Transverse colon (tissue), 4 donors: Measurements from ENCODE around the gene STK35. TPM values are rescaled to one million over a fixed set of nuclear protein-coding genes. Genes with fewer than 3 reads are reported as not detected.
"Not testable (repeated sequence)": the region's sequence is repeated elsewhere in the genome, so short reads cannot be mapped to it uniquely, and the experiment has no call there.

Experiments
- DNase-seq: peaks from one replicate; pipeline ENCODE4 v3.0.0-alpha.2; 2019
- H3K27ac ChIP-seq, 4 donors: fragments of 200-600 bp; sonication (generic); 2 replicates each; pipeline ENCODE4 v1.5.1; 2016 to 2018; ENCODE audit warnings: inconsistent platforms in 4 of 4
- H3K27me3 ChIP-seq: fragments of 200-600 bp; sonication (generic); 2 replicates; pipeline ENCODE4 v1.5.1; 2017; ENCODE audit warnings: inconsistent platforms
- H3K36me3 ChIP-seq, 4 donors: fragments of 200-600 bp; sonication (generic); 2 replicates each; pipeline ENCODE4 v1.5.1; 2017 to 2019; ENCODE audit warnings: inconsistent platforms in 4 of 4
- H3K4me1 ChIP-seq, 4 donors: fragments of 200-600 bp; sonication (generic); 2 replicates each; pipeline ENCODE4 v1.5.1; 2017 to 2020; ENCODE audit warnings: inconsistent platforms in 4 of 4
- H3K4me3 ChIP-seq, 4 donors: fragments of 200-600 bp; sonication (generic); 1 replicate in 1 of 4; 2 replicates in 3 of 4; pipeline versions ENCODE4 v1.5.1 to v1.6.1; 2017 to 2019; ENCODE audit warnings: inconsistent platforms in 4 of 4
- H3K9me3 ChIP-seq, 2 donors: fragments of 200-600 bp; sonication (generic); 2 replicates each; pipeline ENCODE4 v1.5.1; 2017 to 2019; ENCODE audit warnings: inconsistent platforms in 2 of 2
- CTCF ChIP-seq, 5 experiments: fragments of 200-600 bp in 3 of 5; fragments of 450-650 bp in 2 of 5; sonication (generic) in 3 of 5; IDR thresholded peaks; 1 replicate in 2 of 5; 2 replicates in 3 of 5; pipeline ENCODE4 v1.5.1; 2016 to 2017; ENCODE audit warnings: antibody characterized with exemption in 5 of 5, inconsistent platforms in 3 of 5, mild to moderate bottlenecking in 2 of 5, moderate library complexity in 1 of 5
- EP300 ChIP-seq: sonication (generic); formaldehyde crosslinking; IDR thresholded peaks from one replicate; pipeline ENCODE4 v1.6.1; 2017; ENCODE audit warnings: antibody characterized with exemption, low read depth
- POLR2A ChIP-seq: fragments of 450-650 bp; IDR thresholded peaks from one replicate; pipeline ENCODE4 v1.6.1; 2016; ENCODE audit warnings: antibody characterized with exemption, mild to moderate bottlenecking, moderate library complexity
- POLR2AphosphoS5 ChIP-seq, 3 donors: sonication (generic); formaldehyde crosslinking; IDR thresholded peaks; one replicate each; pipeline ENCODE4 v1.6.1; 2016; ENCODE audit warnings: antibody characterized with exemption in 3 of 3
- WGBS, 2 donors: methylation state at CpG; one replicate each; pipeline ENCODE4 v1.1.5; 2018; ENCODE audit warnings: low coverage in 1 of 2; 5-methylcytosine and 5-hydroxymethylcytosine counted together
- in situ Hi-C, 4 donors: fragments of 200-750 bp; cut with MboI; loops; one replicate each; pipeline versions ENCODE4 v1.15.0 to v1.15.1; 2017; ENCODE audit warnings: low sequenced_read_pairs in 3 of 4, low pct_ligation_motif_present in 1 of 4, low pct_unique_long_range_greater_than_20kb in 1 of 4
- intact Hi-C: fragments of 100-400 bp; cut with DNase I; formaldehyde crosslinking; loops from one replicate; pipeline ENCODE4 v1.15.1; 2023; ENCODE audit warnings: low total_unique reads
- total RNA-seq, 4 donors: library from RNA; depleted of rRNA; stranded (reverse); fragments of >200 nt; gene quantifications; one replicate each; pipeline ENCODE4 v1.1.0, GENCODE V29; 2016

STK35 gene
- total RNA-seq, 4 donors from 2014 or later = 19.9 to 27.9 (median 23.9) TPM

- intact Hi-C loops = loop anchor here (10.0 kb wide), 1 partner anchor 94 kb away; no protein-coding TSS in a partner anchor
- no peaks in the 10 kb centered on the region for H3K36me3 ChIP-seq
- H3K27ac ChIP-seq = no peak overlapping the region
- TF ChIP-seq CTCF (IDR thresholded peaks at IDR 0.05) = no peak
- TF ChIP-seq POLR2A = no peak
- TF ChIP-seq POLR2AphosphoS5 (IDR thresholded peaks at IDR 0.05) = no peak
- TF ChIP-seq EP300 = no peak
- no peak overlapping the region for H3K4me3 ChIP-seq
- H3K9me3 ChIP-seq = no peaks in the 10 kb centered on the region
- DNase-seq = no peak
- 54 to 70% methylated on average over 6 to 17 of the region's 17 CpGs for WGBS, 2 donors
- no peaks in the 10 kb centered on the region for H3K4me1 ChIP-seq
- H3K27me3 ChIP-seq = peaks cover 3% of the 10 kb centered on the region
- in situ Hi-C loops = loop anchor here in 2 of 4 donors (10.0 kb wide), 2 partner anchors 404 to 414 kb away; no protein-coding TSS in a partner anchor
Observed at GRCh38 chr20:2178318-2179232, 76.9 kb downstream of the STK35 start.

- no peaks in the 10 kb centered on the region for H3K9me3 ChIP-seq
- in situ Hi-C loops (loop anchor here in 2 of 4 donors (10.0 kb wide), 2 partner anchors 404 to 414 kb away; no protein-coding TSS in a partner anchor), intact Hi-C loops (loop anchor here (10.0 kb wide), 1 partner anchor 94 kb away; no protein-coding TSS in a partner anchor)
- no peaks in the 10 kb centered on the region for H3K36me3 ChIP-seq
- DNase-seq = no peak
- no peak overlapping the region for H3K4me3 ChIP-seq
- peaks cover 3% of the 10 kb centered on the region for H3K27me3 ChIP-seq
- 76% methylated on average over 11 of the region's 11 CpGs; no CpG with 5 or more reads in 1 of the 2 donors for WGBS, 2 donors
- no peak overlapping the region for H3K27ac ChIP-seq
- TF ChIP-seq POLR2AphosphoS5 (IDR thresholded peaks at IDR 0.05) = no peak
- no peak for TF ChIP-seq EP300
- no peak for TF ChIP-seq CTCF (IDR thresholded peaks at IDR 0.05)
- no peak for TF ChIP-seq POLR2A
- H3K4me1 ChIP-seq = no peaks in the 10 kb centered on the region
Observed at GRCh38 chr20:2179233-2179580, 77.6 kb downstream of the STK35 start.

GRCh38 chr20:2179949-2180348, 78.3 kb downstream of the STK35 start:
- H3K4me1 ChIP-seq = no peaks in the 10 kb centered on the region
- no peak overlapping the region for H3K4me3 ChIP-seq
- in situ Hi-C loops = loop anchor here in 2 of 4 donors (10.0 kb wide), 2 partner anchors 405 to 415 kb away; no protein-coding TSS in a partner anchor
- DNase-seq = no peak
- H3K9me3 ChIP-seq = no peaks in the 10 kb centered on the region
- peaks cover 3% of the 10 kb centered on the region for H3K27me3 ChIP-seq
- 63 to 71% methylated on average over 2 of the region's 2 CpGs for WGBS, 2 donors
- no peaks in the 10 kb centered on the region for H3K36me3 ChIP-seq
- intact Hi-C loops = loop anchor here (10.0 kb wide), 1 partner anchor 95 kb away; no protein-coding TSS in a partner anchor
- TF ChIP-seq POLR2AphosphoS5 (IDR thresholded peaks at IDR 0.05) (no peak), EP300 (no peak), CTCF (IDR thresholded peaks at IDR 0.05) (no peak), POLR2A (no peak)
- H3K27ac ChIP-seq = no peak overlapping the region

- in situ Hi-C loops (no loop called here), intact Hi-C loops (no loop called here)
- Histone ChIP-seq H3K9me3 (peaks cover 0 to 6% of the 10 kb centered on the region in 2 donors), H3K4me3 (no peak overlapping the region), H3K27me3 (peaks cover 1% of the 10 kb centered on the region), H3K4me1 (no peaks in the 10 kb centered on the region), H3K36me3 (no peaks in the 10 kb centered on the region), H3K27ac (no peak overlapping the region)
- WGBS, 2 donors = 65 to 82% methylated on average over 3 of the region's 3 CpGs
- TF ChIP-seq POLR2A = no peak
- TF ChIP-seq CTCF (IDR thresholded peaks at IDR 0.05) = no peak
- TF ChIP-seq POLR2AphosphoS5 (IDR thresholded peaks at IDR 0.05) = no peak
- no peak for TF ChIP-seq EP300
- DNase-seq = no peak
Observed at GRCh38 chr20:2183381-2183780, 81.8 kb downstream of the STK35 start.

- in situ Hi-C loops, H3K36me3 ChIP-seq: not testable (repeated sequence)
Observed at GRCh38 chr20:2184933-2185332, 83.3 kb downstream of the STK35 start.

More at GRCh38 chr20:2184933-2185332, 83.3 kb downstream of the STK35 start:
- intact Hi-C loops, H3K27me3 ChIP-seq, DNase-seq, H3K4me3 ChIP-seq, H3K27ac ChIP-seq, H3K4me1 ChIP-seq, H3K9me3 ChIP-seq: not testable (repeated sequence)
- WGBS, 2 donors = 92 to 94% methylated on average over 6 to 7 of the region's 7 CpGs
